SU-DHL-6 (cell line): Measurements from ENCODE around the gene NUP188.

ENCODE experiments used
- H2AFZ ChIP-seq: fragments of 200-600 bp; sonication (generic); 2 replicates; pipeline ENCODE4 v1.6.1; 2014; ENCODE audit warnings: low read depth, mild to moderate bottlenecking, moderate library complexity, mixed read lengths, antibody characterized with exemption, low read length; ENCODE audit not compliant: severe bottlenecking
- H3F3A ChIP-seq: fragments of 200-600 bp; shearing (Covaris generic); 2 replicates; pipeline ENCODE4 v1.6.0; 2016; ENCODE audit warnings: antibody characterized with exemption, mild to moderate bottlenecking; ENCODE audit not compliant: insufficient read depth
- H3K27ac ChIP-seq: fragments of 200-600 bp; sonication (generic); 2 replicates; pipeline ENCODE4 v1.5.1; 2016; ENCODE audit warnings: low read depth, mild to moderate bottlenecking, low read length, moderate library complexity, mixed read lengths
- H3K27me3 ChIP-seq: fragments of 200-600 bp; sonication (generic), shearing (Covaris generic); 2 replicates; pipeline ENCODE4 v1.6.0; 2014; ENCODE audit warnings: mild to moderate bottlenecking, low read length
- H3K36me3 ChIP-seq: fragments of 200-600 bp; sonication (generic); 2 replicates; pipeline ENCODE4 v1.6.1; 2014; ENCODE audit warnings: mild to moderate bottlenecking, low read length, mixed read lengths
- H3K4me2 ChIP-seq: fragments of 300-600, 200-600 bp; shearing (Covaris generic), sonication (generic); 2 replicates; pipeline ENCODE4 v1.6.0; 2014; ENCODE audit warnings: low read length, low read depth, mild to moderate bottlenecking; ENCODE audit not compliant: poor library complexity, severe bottlenecking
- H3K4me3 ChIP-seq: fragments of 200-600 bp; sonication (generic); 2 replicates; pipeline ENCODE4 v1.5.1; 2014; ENCODE audit warnings: antibody characterized with exemption, low read length, mild to moderate bottlenecking, mixed read lengths; ENCODE audit not compliant: insufficient read depth, poor library complexity, severe bottlenecking
- H3K79me2 ChIP-seq: fragments of 200-600 bp; sonication (generic); 2 replicates; pipeline ENCODE4 v1.6.1; 2014; ENCODE audit warnings: mild to moderate bottlenecking, low read length, moderate library complexity; ENCODE audit not compliant: insufficient read depth
- H3K9ac ChIP-seq: fragments of 200-600 bp; sonication (generic); 2 replicates; pipeline ENCODE4 v1.7.0; 2014; ENCODE audit warnings: mild to moderate bottlenecking, low read length
- H3K9me2 ChIP-seq: fragments of 200-600 bp; sonication (generic); replicated peaks from 2 replicates; pipeline ENCODE4 v1.6.1; 2014; ENCODE audit warnings: low read length; ENCODE audit not compliant: insufficient read depth
- H3K9me3 ChIP-seq: fragments of 200-600 bp; sonication (generic); 2 replicates; pipeline ENCODE4 v1.6.1; 2014; ENCODE audit warnings: low read length, mixed read lengths; ENCODE audit not compliant: insufficient read depth
- H4K20me1 ChIP-seq: fragments of 200-600 bp; sonication (generic); 2 replicates; pipeline ENCODE4 v1.6.1; 2014; ENCODE audit warnings: low read depth, mild to moderate bottlenecking, antibody characterized with exemption, low read length, moderate library complexity, mixed read lengths
- CTCF ChIP-seq: fragments of 200-600 bp; sonication (generic); IDR thresholded peaks from one replicate; pipeline ENCODE4 v1.5.1; 2017; ENCODE audit warnings: antibody characterized with exemption, mild to moderate bottlenecking, low read length, moderate library complexity; ENCODE audit not compliant: insufficient read depth, poor library complexity, severe bottlenecking
- EZH2phosphoT487 ChIP-seq: fragments of 200-600 bp; sonication (generic), shearing (Covaris generic); conservative IDR thresholded peaks from 2 replicates; pipeline ENCODE4 v1.6.1; 2018; ENCODE audit warnings: mild to moderate bottlenecking, antibody characterized with exemption, low read length, moderate library complexity, mixed read lengths

The NUP188 gene

GRCh38 chr9:129036923-129037766, 89.6 kb downstream of the NUP188 start:
- Histone ChIP-seq H3K9ac (peak overlapping the region; percentile 80), H3K27ac (no peak overlapping the region), H3K36me3 (no peaks in the 10 kb centered on the region), H3K27me3 (no peaks in the 10 kb centered on the region), H3K9me3 (no peaks in the 10 kb centered on the region), H3K79me2 (peaks cover 4% of the 10 kb centered on the region), H3K9me2 (no peaks in the 10 kb centered on the region), H2AFZ (peak overlapping the region; percentile 55), H4K20me1 (no peaks in the 10 kb centered on the region), H3K4me3 (peak overlapping the region; percentile 76), H3F3A (no peaks in the 10 kb centered on the region), H3K4me2 (peak overlapping the region; percentile 71)
- no peak for TF ChIP-seq EZH2phosphoT487
- TF ChIP-seq CTCF, result no peak

- Histone ChIP-seq H3K9me2 (no peaks in the 10 kb centered on the region), H3K79me2 (peaks cover 4% of the 10 kb centered on the region), H3F3A (no peaks in the 10 kb centered on the region), H3K27ac (no peak overlapping the region), H3K4me3 (peak overlapping the region; percentile 76), H2AFZ (no peak overlapping the region), H3K9ac (peak overlapping the region; percentile 80; the same call in 1 of the 2 replicates), H3K9me3 (no peaks in the 10 kb centered on the region), H3K27me3 (no peaks in the 10 kb centered on the region), H3K4me2 (peak overlapping the region; percentile 71), H4K20me1 (no peaks in the 10 kb centered on the region), H3K36me3 (no peaks in the 10 kb centered on the region)
- TF ChIP-seq EZH2phosphoT487, result no peak
- TF ChIP-seq CTCF, result no peak
Observed at GRCh38 chr9:129037767-129038098, 90.2 kb downstream of the NUP188 start.

- Histone ChIP-seq H3K4me3 (no peak overlapping the region), H3K9ac (no peak overlapping the region), H3F3A (no peaks in the 10 kb centered on the region), H3K79me2 (peaks cover 4% of the 10 kb centered on the region), H4K20me1 (no peaks in the 10 kb centered on the region), H3K4me2 (peak overlapping the region; percentile 71), H3K36me3 (no peaks in the 10 kb centered on the region), H3K27ac (no peak overlapping the region), H2AFZ (no peak overlapping the region), H3K9me2 (no peaks in the 10 kb centered on the region), H3K27me3 (no peaks in the 10 kb centered on the region), H3K9me3 (no peaks in the 10 kb centered on the region)
- TF ChIP-seq CTCF (no peak), EZH2phosphoT487 (no peak)
Observed at GRCh38 chr9:129038109-129038852, 90.8 kb downstream of the NUP188 start.
